Tibial nerve (tissue), 4 donors: Measurements from ENCODE around the gene PCDHAC1.

Experiments used
- EP300 ChIP-seq, 2 donors: sonication (generic); formaldehyde crosslinking; IDR thresholded peaks; one replicate each; pipeline ENCODE4 v1.6.1; 2017; ENCODE audit warnings: antibody characterized with exemption in 2 of 2, mild to moderate bottlenecking in 1 of 2
- POLR2A ChIP-seq, 2 donors: fragments of 450-650 bp; IDR thresholded peaks; one replicate each; pipeline ENCODE4 v1.6.1; 2017; ENCODE audit warnings: antibody characterized with exemption in 2 of 2, mild to moderate bottlenecking in 2 of 2, moderate library complexity in 2 of 2
- TF ChIP-seq, protein P1 (sequence below), 5 experiments: fragments of 200-600 bp in 3 of 5; fragments of 450-650 bp in 2 of 5; sonication (generic) in 3 of 5; IDR thresholded peaks; one replicate each; pipeline ENCODE4 v1.5.1; 2016 to 2019; ENCODE audit warnings: antibody characterized with exemption in 5 of 5, mild to moderate bottlenecking in 3 of 5, moderate library complexity in 2 of 5

DNA sequence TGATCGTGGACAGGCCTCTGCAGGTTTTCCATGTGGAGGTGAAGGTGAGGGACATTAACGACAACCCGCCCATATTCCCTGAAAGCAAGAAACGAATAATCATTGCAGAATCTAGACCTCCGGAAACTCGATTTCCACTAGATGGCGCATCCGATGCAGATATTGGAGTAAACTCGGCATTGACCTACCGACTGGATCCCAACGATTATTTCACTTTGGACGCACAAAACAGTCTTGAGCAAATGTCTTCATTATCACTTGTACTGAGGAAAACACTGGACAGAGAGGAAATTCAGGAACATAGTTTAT is 43.6 kb upstream of the PCDHAC1 start:
- TF ChIP-seq, protein P1, sequence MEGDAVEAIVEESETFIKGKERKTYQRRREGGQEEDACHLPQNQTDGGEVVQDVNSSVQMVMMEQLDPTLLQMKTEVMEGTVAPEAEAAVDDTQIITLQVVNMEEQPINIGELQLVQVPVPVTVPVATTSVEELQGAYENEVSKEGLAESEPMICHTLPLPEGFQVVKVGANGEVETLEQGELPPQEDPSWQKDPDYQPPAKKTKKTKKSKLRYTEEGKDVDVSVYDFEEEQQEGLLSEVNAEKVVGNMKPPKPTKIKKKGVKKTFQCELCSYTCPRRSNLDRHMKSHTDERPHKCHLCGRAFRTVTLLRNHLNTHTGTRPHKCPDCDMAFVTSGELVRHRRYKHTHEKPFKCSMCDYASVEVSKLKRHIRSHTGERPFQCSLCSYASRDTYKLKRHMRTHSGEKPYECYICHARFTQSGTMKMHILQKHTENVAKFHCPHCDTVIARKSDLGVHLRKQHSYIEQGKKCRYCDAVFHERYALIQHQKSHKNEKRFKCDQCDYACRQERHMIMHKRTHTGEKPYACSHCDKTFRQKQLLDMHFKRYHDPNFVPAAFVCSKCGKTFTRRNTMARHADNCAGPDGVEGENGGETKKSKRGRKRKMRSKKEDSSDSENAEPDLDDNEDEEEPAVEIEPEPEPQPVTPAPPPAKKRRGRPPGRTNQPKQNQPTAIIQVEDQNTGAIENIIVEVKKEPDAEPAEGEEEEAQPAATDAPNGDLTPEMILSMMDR (IDR thresholded peaks at IDR 0.05), result peak in 1 of 5 experiments; percentile 18
- TF ChIP-seq EP300 (IDR thresholded peaks at IDR 0.05) (no peak), POLR2A (IDR thresholded peaks at IDR 0.05) (no peak)
